Dermis blood vessel endothelial cell (primary cell): ENCODE results near the gene DMXL2. TPM values are rescaled to one million over a fixed set of nuclear protein-coding genes. Genes with fewer than 3 reads are reported as not detected.

Experiments used
- DNase-seq: peaks from one replicate; pipeline ENCODE4 v3.0.0; 2010
- total RNA-seq: library from RNA; depleted of rRNA; stranded (reverse); fragments of >200 nt; gene quantifications from 2 replicates; pipeline ENCODE4 v1.2.3, GENCODE V29; 2014

Gene DMXL2
- total RNA-seq, 1 donor from 2014 or later, result 12.6 TPM

- DNase-seq, result peak; percentile 66
Measured at GRCh38 chr15:51403072-51403878, 219.3 kb downstream of the DMXL2 start.

- DNase-seq, result peak; percentile 61
Measured at GRCh38 chr15:51401872-51402517, 220.6 kb downstream of the DMXL2 start.

GRCh38 chr15:51401051-51401780 is 221.4 kb downstream of the DMXL2 start:
- DNase-seq, result no peak

GRCh38 chr15:51398626-51399025 is 223.9 kb downstream of the DMXL2 start:
- DNase-seq, result no peak

Other genes with a start within 250 kb of the DMXL2 start
- gene SCG3, start 58.7 kb upstream of the DMXL2 start, total RNA-seq, result under 0.01 and 0.60 TPM in 2 replicates
- gene LYSMD2, start 114.9 kb upstream of the DMXL2 start, total RNA-seq, result 24.2 and 33.4 TPM in 2 replicates
- 22.3 and 32.8 TPM in 2 replicates for gene TMOD2, start 128.8 kb upstream of the DMXL2 start, total RNA-seq
- 86.6 and 142 TPM in 2 replicates for gene TMOD3, start 206.9 kb upstream of the DMXL2 start, total RNA-seq